ENCODE measurements around the gene C10orf95.
"Not testable (repeated sequence)": the region's sequence is repeated elsewhere in the genome, so short reads cannot be mapped to it uniquely, and the experiment has no call there.

C10orf95 gene

GRCh38 chr10:102465466-102465865 lies 14.1 kb upstream of the C10orf95 start:
- DNase-seq (ENCODE audit: low read depth): no peak

- DNase-seq (ENCODE audit: low read depth): no peak
These were observed 12.6 kb upstream of the C10orf95 start for GRCh38 chr10:102463983-102464382.

- DNase-seq (ENCODE audit: low read depth): no peak
These were observed 11.2 kb upstream of the C10orf95 start for GRCh38 chr10:102462512-102463054.

- peak; percentile 66 for DNase-seq (ENCODE audit: low read depth)
These were observed 10.1 kb upstream of the C10orf95 start for GRCh38 chr10:102461187-102462054.

- DNase-seq (ENCODE audit: low read depth): no peak
These were observed 9.5 kb upstream of the C10orf95 start for GRCh38 chr10:102460836-102461186.

- no peak for DNase-seq (ENCODE audit: low read depth)
These were observed 7.3 kb upstream of the C10orf95 start for GRCh38 chr10:102458656-102459055.

DNA sequence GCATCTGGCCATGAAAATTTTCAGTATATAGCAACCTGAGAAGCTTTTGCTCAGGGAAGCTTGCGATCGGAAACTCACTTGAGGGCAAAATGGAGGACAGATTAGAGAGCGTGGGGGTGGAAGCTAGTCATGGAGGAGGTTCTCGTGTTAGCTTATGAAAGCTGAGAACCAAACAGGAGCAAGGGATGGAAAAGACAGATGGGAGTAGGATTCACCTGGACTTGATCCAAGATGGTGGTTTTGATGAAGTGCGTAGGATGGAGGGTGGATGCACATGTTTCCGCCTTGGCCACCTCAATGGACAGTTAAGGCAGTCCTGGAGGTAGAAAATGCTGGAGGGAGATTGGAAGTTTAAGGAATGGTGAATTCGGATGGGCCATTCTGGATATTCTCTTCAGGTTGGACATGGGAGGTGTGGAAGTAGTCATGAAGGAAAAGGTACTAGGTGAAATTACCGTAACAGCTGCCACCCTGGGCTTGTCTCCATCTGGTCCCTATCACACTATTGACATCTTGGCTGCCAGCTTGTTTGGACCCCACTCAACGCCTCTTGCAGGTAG lies 6.3 kb upstream of the C10orf95 start:
- DNase-seq (ENCODE audit: low read depth): no peak

- peak; percentile 69 for DNase-seq (ENCODE audit: low read depth)
These were observed 4.6 kb upstream of the C10orf95 start for GRCh38 chr10:102455893-102456471.

DNA sequence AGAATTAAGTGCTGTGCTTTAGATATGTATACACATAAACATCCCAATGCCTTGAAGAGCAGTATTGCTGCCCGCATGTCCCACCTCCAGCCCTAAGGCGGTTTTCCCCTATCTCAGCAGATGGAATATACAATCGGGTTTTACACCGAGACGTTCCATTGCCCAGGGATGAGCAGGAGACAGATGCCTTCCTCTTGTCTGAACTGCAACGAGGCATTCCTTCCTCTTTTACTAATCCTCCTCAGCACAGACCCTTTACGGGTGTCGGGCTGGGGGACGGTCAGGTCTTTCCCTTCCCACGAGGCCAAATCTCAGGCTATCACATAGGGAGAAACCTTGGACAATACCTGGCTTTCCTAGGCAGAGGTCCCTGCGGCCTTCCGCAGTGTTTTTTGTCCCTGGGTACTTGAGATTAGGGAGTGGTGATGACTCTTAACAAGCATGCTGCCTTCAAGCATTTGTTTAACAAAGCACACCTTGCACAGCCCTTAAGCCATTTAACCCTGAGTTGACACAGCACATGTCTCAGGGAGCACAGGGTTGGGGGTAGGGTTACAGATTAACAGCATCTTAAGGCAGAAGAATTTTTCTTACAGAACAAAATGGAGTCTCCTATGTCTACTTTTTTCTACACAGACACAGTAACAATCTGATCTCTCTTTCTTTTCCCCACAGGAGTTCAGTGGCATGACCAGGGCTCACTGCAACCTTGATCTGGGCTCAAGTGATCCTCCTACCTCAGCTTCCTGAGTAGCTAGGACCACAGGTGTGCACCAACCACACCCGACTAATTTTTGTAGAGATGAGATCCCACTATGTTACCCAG lies 3.5 kb upstream of the C10orf95 start:
- not testable (repeated sequence) for DNase-seq (ENCODE audit: low read depth)

GRCh38 chr10:102453502-102453901 lies 2.2 kb upstream of the C10orf95 start:
- no peak for DNase-seq (ENCODE audit: low read depth)

DNA sequence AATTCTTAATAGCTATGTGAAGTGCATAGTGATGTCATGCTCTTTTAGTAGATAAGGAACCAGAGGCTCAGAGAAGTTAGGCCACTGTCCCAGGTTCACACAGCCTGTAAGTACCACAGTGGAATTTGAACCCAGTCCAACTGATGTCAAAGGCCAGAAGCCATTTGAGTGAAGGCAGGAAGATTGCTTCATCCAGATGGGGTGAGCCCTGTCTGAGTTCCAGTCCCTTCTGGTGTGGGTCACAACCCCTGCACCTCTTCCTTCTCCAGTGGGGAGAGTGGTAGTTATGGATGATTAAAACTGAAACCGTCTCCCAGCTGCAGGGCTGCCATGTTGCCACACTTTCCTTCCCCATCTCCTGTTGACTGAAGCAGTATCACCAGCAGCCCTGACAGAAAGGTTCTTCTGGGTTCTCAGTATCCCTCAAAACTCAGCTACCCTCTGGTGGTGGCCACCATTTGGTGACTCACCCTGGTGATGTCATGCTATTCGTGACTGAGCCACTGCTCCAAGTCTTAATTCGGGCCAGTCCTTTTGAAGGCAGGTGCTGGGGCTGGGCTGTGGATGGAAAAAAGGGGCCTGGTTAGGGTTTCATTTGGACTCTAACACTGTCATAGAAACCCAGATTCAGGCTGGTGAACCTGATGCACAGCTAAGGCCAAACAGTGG lies 1.5 kb upstream of the C10orf95 start:
- DNase-seq (ENCODE audit: low read depth): peak; percentile 52

- DNase-seq (ENCODE audit: low read depth): peak; percentile 75
These were observed 804 bp downstream of the C10orf95 start for GRCh38 chr10:102450374-102451104.

DNA sequence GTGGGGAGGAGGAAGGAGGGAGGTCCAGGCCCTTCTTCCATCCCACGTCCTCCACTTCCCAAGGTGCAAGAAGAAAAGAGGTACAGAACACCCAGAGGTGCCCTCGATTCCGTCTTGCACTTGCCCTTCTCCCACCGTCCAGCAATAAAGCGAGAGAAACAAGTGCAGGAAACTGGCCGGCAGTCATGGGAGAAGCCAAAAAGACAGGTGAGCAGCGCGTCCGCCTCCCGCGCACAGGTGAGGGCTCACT lies 1.3 kb downstream of the C10orf95 start:
- DNase-seq (ENCODE audit: low read depth): no peak

DNA sequence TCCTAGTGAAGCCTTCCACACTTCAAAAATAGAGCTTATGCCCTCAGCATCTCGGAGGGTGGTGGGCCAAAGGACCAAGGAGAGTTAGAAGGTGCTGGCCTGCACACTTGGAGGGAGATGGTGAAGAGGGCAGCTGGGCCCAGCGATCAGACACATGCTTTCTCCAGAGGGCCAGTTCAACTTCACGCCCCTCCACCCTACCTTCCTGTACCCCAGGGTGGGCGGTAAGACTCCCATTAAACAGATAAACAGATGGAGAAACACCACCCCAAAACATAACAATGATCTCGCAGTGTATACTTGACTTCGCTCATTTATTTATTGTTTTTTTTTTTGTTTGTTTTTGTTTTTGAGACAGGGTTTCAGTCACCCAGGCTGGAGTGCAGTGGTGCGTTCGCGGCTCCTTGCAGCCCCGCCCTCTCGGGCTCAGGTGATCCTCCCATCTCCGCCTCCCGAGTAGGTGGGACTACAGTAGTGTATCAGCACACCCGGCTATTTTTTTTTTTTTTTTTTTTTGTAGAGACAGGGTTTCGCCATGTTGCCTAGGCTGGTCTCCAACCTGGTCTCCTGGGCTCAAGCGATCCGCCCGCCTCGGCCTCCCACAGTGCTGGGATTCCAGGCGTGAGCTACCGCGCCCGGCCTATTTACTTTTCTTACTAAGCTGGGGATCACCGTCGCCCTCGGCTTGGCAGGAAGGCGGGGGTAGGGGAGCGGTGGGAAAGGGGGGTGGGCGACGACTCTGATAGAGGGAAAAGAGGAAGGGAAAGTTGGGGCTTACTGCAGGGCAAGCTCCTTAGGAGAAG lies 1.8 kb downstream of the C10orf95 start:
- DNase-seq (ENCODE audit: low read depth): peak; percentile 47

DNA sequence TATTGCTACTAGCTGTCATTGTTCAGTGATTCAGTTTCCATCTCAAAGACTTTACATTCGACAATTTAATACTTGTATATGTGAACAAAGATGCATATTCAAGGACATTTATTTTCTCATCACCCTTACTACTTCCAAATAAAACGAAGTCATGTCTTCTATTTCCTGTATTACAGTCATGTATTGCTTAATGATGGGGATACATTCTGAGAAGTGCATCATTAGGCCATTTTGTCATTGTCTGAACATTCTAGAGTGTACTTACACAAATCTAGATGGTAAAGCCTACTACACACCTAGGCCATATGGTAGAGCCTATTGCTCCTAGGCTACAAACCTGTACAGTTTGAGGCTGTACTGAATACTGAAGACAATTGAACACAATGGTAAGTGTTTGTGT lies 6.5 kb downstream of the C10orf95 start:
- DNase-seq (ENCODE audit: low read depth): no peak

- DNase-seq (ENCODE audit: low read depth): no peak
These were observed 13.0 kb downstream of the C10orf95 start for GRCh38 chr10:102438374-102438773.

DNA sequence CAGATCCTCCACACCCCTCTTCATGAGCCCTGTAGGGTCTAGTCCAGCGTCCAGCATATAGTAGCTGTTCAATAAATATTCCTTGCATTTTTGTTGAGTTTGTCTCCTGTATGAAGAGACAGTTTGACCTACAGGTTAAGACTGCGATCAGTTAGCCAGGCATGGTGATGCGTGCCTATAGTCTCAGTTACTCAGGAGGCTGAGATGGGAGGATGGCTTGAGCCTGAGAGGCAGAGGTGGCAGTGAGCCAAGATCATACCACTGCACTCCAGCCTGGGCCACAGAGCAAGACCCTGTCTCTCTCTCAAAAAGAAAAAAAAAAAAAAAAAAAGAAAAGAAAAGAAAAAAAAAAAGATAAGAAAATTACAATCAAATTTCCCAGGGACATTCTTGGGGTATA lies 13.8 kb downstream of the C10orf95 start:
- no peak for DNase-seq (ENCODE audit: low read depth)

- DNase-seq (ENCODE audit: low read depth): no peak
These were observed 15.0 kb downstream of the C10orf95 start for GRCh38 chr10:102436312-102436711.

- DNase-seq (ENCODE audit: low read depth): no peak
These were observed 15.7 kb downstream of the C10orf95 start for GRCh38 chr10:102435529-102436233.

- DNase-seq (ENCODE audit: low read depth): no peak
These were observed 16.2 kb downstream of the C10orf95 start for GRCh38 chr10:102435133-102435497.
